ENCODE results near the gene STX18.

STX18 gene

DNA sequence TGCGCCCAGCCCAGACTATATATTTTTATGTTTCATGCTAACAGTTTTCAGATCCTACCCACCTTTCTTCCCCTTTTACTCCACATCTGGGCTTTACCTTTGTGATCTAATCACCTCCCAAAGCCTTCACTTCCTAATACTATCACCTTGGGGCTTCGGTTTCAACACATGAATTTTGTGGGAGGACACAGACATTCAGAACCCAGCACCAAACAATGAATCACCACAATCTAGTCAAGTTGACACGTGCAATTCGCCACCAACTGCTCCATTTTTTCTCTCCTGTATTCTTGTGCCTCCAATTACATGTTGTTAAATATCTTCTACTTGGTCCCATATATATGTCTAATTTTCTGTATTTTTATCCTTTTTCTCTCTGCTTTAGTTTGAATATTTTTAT lies 41.8 kb upstream of the STX18 start:
- H2BK5ac ChIP-seq (ENCODE audit: low read depth, low read length, poor library complexity) = no peak overlapping the region
- H2BK12ac ChIP-seq (ENCODE audit: low read length) = no peak overlapping the region
- H2AFZ ChIP-seq (ENCODE audit: insufficient read depth, low read length, poor library complexity) = no peak overlapping the region
- no peak overlapping the region for H3K9ac ChIP-seq (ENCODE audit: low read length)
- WGBS (ENCODE audit: extremely low coverage, insufficient coverage, insufficient read length) = no CpG with 5 or more reads among the region's 4 CpGs
- no peak overlapping the region for H3K14ac ChIP-seq (ENCODE audit: low read length)
- H2BK120ac ChIP-seq (ENCODE audit: insufficient read depth, low read length, poor library complexity) = no peak overlapping the region
- H3K36me3 ChIP-seq (ENCODE audit: control insufficient read depth in 1 of 2, insufficient read depth in 2 of 2, low read length in 2 of 2) = no peaks in the 10 kb centered on the region
- H3K79me2 ChIP-seq (ENCODE audit: control insufficient read depth, insufficient read depth, low read length, poor library complexity) = no peaks in the 10 kb centered on the region
- H3K27ac ChIP-seq (ENCODE audit: low read depth, low read length) = no peak overlapping the region
- no peaks in the 10 kb centered on the region for H3K27me3 ChIP-seq (ENCODE audit: insufficient read depth, low read length)
- no peak overlapping the region for H4K12ac ChIP-seq (ENCODE audit: low read depth, low read length)
- no peaks in the 10 kb centered on the region for H3K9me3 ChIP-seq (ENCODE audit: insufficient read depth, low read depth, low read length)
- no peak for DNase-seq
- no peak overlapping the region for H3K4me3 ChIP-seq (ENCODE audit: low read depth, low read length)
- no peak overlapping the region for H3K18ac ChIP-seq (ENCODE audit: low read length)
- H2AK5ac ChIP-seq (ENCODE audit: low read length) = no peak overlapping the region
- no peak overlapping the region for H3K4ac ChIP-seq (ENCODE audit: low read depth, low read length)
- H3K79me1 ChIP-seq (ENCODE audit: low read length) = no peaks in the 10 kb centered on the region
- no peak overlapping the region for H4K91ac ChIP-seq (ENCODE audit: low read depth, low read length)
- H3K4me1 ChIP-seq (ENCODE audit: control insufficient read depth in 1 of 2, insufficient read depth in 2 of 2, low read length in 2 of 2) = peaks cover 0 to 2% of the 10 kb centered on the region in 2 experiments
- no peak overlapping the region for H3K23ac ChIP-seq (ENCODE audit: low read length)
- H4K8ac ChIP-seq (ENCODE audit: low read depth, low read length) = no peak overlapping the region
- H3K4me2 ChIP-seq (ENCODE audit: low read length) = no peak overlapping the region

DNA sequence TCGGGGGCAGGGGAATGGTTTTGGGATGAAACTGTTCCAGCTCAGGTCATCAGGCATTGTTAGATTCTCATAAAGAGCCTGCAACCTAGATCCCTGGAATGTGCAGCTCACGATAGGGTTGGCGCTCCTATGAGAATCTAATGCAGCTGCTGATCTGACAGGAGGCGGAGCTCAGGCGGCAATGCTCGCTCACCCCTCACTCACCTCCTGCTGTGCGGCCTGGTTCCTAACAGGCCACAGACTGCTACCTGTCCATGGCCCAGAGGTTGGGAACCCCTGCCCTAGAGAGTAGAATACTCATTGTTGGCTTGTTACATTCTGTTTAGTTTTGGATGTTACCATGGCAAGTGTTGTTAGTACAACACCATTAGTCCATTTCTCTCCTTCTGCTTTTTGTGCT lies 40.8 kb upstream of the STX18 start:
- no peak overlapping the region for H3K4me3 ChIP-seq (ENCODE audit: low read depth, low read length)
- H3K23ac ChIP-seq (ENCODE audit: low read length) = no peak overlapping the region
- H3K79me2 ChIP-seq (ENCODE audit: control insufficient read depth, insufficient read depth, low read length, poor library complexity) = no peaks in the 10 kb centered on the region
- H3K4ac ChIP-seq (ENCODE audit: low read depth, low read length) = no peak overlapping the region
- H3K79me1 ChIP-seq (ENCODE audit: low read length) = no peaks in the 10 kb centered on the region
- no peak overlapping the region for H2AK5ac ChIP-seq (ENCODE audit: low read length)
- no peak overlapping the region for H2BK120ac ChIP-seq (ENCODE audit: insufficient read depth, low read length, poor library complexity)
- H2BK5ac ChIP-seq (ENCODE audit: low read depth, low read length, poor library complexity) = no peak overlapping the region
- H4K8ac ChIP-seq (ENCODE audit: low read depth, low read length) = no peak overlapping the region
- no peaks in the 10 kb centered on the region for H3K9me3 ChIP-seq (ENCODE audit: insufficient read depth, low read depth, low read length)
- H2BK12ac ChIP-seq (ENCODE audit: low read length) = no peak overlapping the region
- no peak overlapping the region for H3K18ac ChIP-seq (ENCODE audit: low read length)
- H4K12ac ChIP-seq (ENCODE audit: low read depth, low read length) = no peak overlapping the region
- no CpG with 5 or more reads among the region's 7 CpGs for WGBS (ENCODE audit: extremely low coverage, insufficient coverage, insufficient read length)
- no peak for DNase-seq
- H4K91ac ChIP-seq (ENCODE audit: low read depth, low read length) = no peak overlapping the region
- no peaks in the 10 kb centered on the region for H3K27me3 ChIP-seq (ENCODE audit: insufficient read depth, low read length)
- H2AFZ ChIP-seq (ENCODE audit: insufficient read depth, low read length, poor library complexity) = no peak overlapping the region
- no peak overlapping the region for H3K14ac ChIP-seq (ENCODE audit: low read length)
- H3K9ac ChIP-seq (ENCODE audit: low read length) = no peak overlapping the region
- no peak overlapping the region for H3K4me2 ChIP-seq (ENCODE audit: low read length)
- no peaks in the 10 kb centered on the region for H3K36me3 ChIP-seq (ENCODE audit: control insufficient read depth in 1 of 2, insufficient read depth in 2 of 2, low read length in 2 of 2)
- H3K27ac ChIP-seq (ENCODE audit: low read depth, low read length) = no peak overlapping the region
- peaks cover 0 to 2% of the 10 kb centered on the region in 2 experiments for H3K4me1 ChIP-seq (ENCODE audit: control insufficient read depth in 1 of 2, insufficient read depth in 2 of 2, low read length in 2 of 2)

DNA sequence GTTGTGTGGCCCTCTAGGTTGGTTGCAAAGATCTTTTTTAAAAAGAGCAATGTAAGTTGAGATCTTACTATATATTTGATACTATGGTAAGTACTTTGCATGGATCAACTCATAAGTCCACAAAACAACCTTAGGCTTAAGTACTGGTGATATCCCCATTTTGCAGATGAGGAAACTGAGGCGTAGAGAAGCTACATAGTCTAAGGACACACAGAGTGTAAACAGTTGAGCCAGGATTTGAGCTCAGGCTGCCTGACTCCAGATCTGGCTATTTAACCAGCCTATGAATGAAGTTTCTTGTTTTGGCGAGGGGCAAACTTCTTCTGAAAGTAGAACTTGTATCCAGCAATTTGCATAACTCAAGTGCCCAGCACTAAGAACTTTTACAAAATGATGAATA lies 38.6 kb upstream of the STX18 start:
- no peak overlapping the region for H4K91ac ChIP-seq (ENCODE audit: low read depth, low read length)
- H3K14ac ChIP-seq (ENCODE audit: low read length) = no peak overlapping the region
- no peak overlapping the region for H3K18ac ChIP-seq (ENCODE audit: low read length)
- WGBS (ENCODE audit: extremely low coverage, insufficient coverage, insufficient read length) = no CpG with 5 or more reads among the region's 2 CpGs
- H2AFZ ChIP-seq (ENCODE audit: insufficient read depth, low read length, poor library complexity) = no peak overlapping the region
- peaks cover 3% of the 10 kb centered on the region for H3K9me3 ChIP-seq (ENCODE audit: insufficient read depth, low read depth, low read length)
- H3K4me2 ChIP-seq (ENCODE audit: low read length) = no peak overlapping the region
- H3K79me1 ChIP-seq (ENCODE audit: low read length) = peaks cover under 1% of the 10 kb centered on the region
- no peak overlapping the region for H3K9ac ChIP-seq (ENCODE audit: low read length)
- no peak for DNase-seq
- H3K4me1 ChIP-seq (ENCODE audit: control insufficient read depth in 1 of 2, insufficient read depth in 2 of 2, low read length in 2 of 2) = peaks cover 0 to 6% of the 10 kb centered on the region in 2 experiments
- H4K12ac ChIP-seq (ENCODE audit: low read depth, low read length) = no peak overlapping the region
- H4K8ac ChIP-seq (ENCODE audit: low read depth, low read length) = no peak overlapping the region
- no peak overlapping the region for H2AK5ac ChIP-seq (ENCODE audit: low read length)
- H3K27ac ChIP-seq (ENCODE audit: low read depth, low read length) = no peak overlapping the region
- no peak overlapping the region for H3K4ac ChIP-seq (ENCODE audit: low read depth, low read length)
- H3K4me3 ChIP-seq (ENCODE audit: low read depth, low read length) = no peak overlapping the region
- H3K79me2 ChIP-seq (ENCODE audit: control insufficient read depth, insufficient read depth, low read length, poor library complexity) = peaks cover under 1% of the 10 kb centered on the region
- no peak overlapping the region for H2BK5ac ChIP-seq (ENCODE audit: low read depth, low read length, poor library complexity)
- H3K27me3 ChIP-seq (ENCODE audit: insufficient read depth, low read length) = no peaks in the 10 kb centered on the region
- no peaks in the 10 kb centered on the region for H3K36me3 ChIP-seq (ENCODE audit: control insufficient read depth in 1 of 2, insufficient read depth in 2 of 2, low read length in 2 of 2)
- no peak overlapping the region for H3K23ac ChIP-seq (ENCODE audit: low read length)
- no peak overlapping the region for H2BK12ac ChIP-seq (ENCODE audit: low read length)
- no peak overlapping the region for H2BK120ac ChIP-seq (ENCODE audit: insufficient read depth, low read length, poor library complexity)

DNA sequence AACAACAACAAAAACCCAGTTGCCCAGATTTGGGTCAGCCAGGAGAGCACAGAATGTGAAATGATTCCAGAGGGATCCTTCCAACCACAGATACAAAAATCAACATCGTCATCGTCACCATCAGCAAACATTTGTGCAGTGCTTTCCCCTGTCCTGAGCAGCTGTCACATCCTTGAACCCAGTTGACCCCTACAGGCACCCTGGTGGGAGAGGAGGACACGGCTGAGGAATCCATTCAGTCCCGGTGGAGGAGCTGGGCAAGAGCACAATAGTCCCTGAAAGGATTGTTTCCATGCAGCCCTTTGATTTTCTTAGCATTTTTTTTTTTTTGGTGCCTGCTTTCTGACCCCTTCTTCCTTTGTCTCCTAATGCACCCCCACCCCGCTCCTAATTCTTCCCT lies 37.1 kb upstream of the STX18 start:
- Histone ChIP-seq H2BK12ac (ENCODE audit: low read length) (no peak overlapping the region), H3K36me3 (ENCODE audit: control insufficient read depth in 1 of 2, insufficient read depth in 2 of 2, low read length in 2 of 2) (no peaks in the 10 kb centered on the region), H2AFZ (ENCODE audit: insufficient read depth, low read length, poor library complexity) (no peak overlapping the region), H3K4me1 (ENCODE audit: control insufficient read depth in 1 of 2, insufficient read depth in 2 of 2, low read length in 2 of 2) (peaks cover 0 to 12% of the 10 kb centered on the region in 2 experiments), H4K8ac (ENCODE audit: low read depth, low read length) (no peak overlapping the region), H3K18ac (ENCODE audit: low read length) (no peak overlapping the region), H3K23ac (ENCODE audit: low read length) (no peak overlapping the region), H3K4ac (ENCODE audit: low read depth, low read length) (no peak overlapping the region), H2BK5ac (ENCODE audit: low read depth, low read length, poor library complexity) (no peak overlapping the region), H3K9ac (ENCODE audit: low read length) (no peak overlapping the region), H3K79me1 (ENCODE audit: low read length) (peaks cover 7% of the 10 kb centered on the region), H4K12ac (ENCODE audit: low read depth, low read length) (no peak overlapping the region), H3K9me3 (ENCODE audit: insufficient read depth, low read depth, low read length) (peaks cover 3% of the 10 kb centered on the region), H4K91ac (ENCODE audit: low read depth, low read length) (no peak overlapping the region), H3K4me3 (ENCODE audit: low read depth, low read length) (no peak overlapping the region), H2AK5ac (ENCODE audit: low read length) (no peak overlapping the region), H3K79me2 (ENCODE audit: control insufficient read depth, insufficient read depth, low read length, poor library complexity) (peaks cover 2% of the 10 kb centered on the region), H2BK120ac (ENCODE audit: insufficient read depth, low read length, poor library complexity) (no peak overlapping the region), H3K4me2 (ENCODE audit: low read length) (no peak overlapping the region), H3K14ac (ENCODE audit: low read length) (no peak overlapping the region), H3K27ac (ENCODE audit: low read depth, low read length) (no peak overlapping the region), H3K27me3 (ENCODE audit: insufficient read depth, low read length) (no peaks in the 10 kb centered on the region)
- no CpG with 5 or more reads among the region's 5 CpGs for WGBS (ENCODE audit: extremely low coverage, insufficient coverage, insufficient read length)
- DNase-seq = no peak

Measured in trophoblast cell (in vitro differentiated cells and primary cell).